ENCODE data around the gene COL23A1.

COL23A1 gene

DNA sequence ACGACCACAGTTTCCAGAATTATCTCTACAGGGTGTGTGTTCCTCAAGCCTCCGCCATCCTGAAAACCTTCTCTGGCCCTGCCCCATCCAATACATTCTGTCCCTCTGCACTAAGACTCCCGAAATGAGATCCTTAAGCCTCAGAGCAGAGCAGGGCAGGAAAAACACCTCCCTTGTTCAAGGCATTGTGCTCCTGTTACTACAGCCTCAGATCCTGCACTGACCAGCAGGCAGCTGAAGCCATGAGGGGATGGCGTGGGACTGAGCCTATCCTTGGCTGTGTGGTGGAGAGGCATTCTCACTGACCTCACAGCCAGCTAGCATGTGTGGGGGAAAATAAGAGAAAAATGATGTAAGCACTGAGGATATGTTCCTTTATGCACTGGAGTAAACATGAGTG is 250.9 kb downstream of the COL23A1 start:
- DNase-seq (ENCODE audit: low read depth): no peak

DNA sequence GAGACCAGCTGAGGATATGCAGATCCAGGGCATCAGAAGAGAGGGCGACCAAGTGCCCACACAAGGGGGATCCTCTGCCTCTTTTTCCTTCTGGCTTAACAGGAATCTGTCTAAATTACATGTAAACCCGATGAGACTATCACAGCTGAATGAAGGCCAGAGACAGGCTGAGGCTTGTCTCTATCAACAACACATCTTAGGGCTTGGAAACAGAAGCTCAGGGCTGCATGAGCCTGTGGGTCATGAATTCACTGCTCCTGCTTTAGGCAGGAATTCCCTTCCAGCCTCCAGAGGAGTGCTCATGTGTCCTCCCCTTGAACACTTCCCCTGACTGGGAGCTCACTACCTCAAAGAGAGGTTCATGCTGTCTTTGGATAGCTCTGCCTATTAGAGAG is 251.4 kb downstream of the COL23A1 start:
- DNase-seq (ENCODE audit: low read depth): no peak

DNA sequence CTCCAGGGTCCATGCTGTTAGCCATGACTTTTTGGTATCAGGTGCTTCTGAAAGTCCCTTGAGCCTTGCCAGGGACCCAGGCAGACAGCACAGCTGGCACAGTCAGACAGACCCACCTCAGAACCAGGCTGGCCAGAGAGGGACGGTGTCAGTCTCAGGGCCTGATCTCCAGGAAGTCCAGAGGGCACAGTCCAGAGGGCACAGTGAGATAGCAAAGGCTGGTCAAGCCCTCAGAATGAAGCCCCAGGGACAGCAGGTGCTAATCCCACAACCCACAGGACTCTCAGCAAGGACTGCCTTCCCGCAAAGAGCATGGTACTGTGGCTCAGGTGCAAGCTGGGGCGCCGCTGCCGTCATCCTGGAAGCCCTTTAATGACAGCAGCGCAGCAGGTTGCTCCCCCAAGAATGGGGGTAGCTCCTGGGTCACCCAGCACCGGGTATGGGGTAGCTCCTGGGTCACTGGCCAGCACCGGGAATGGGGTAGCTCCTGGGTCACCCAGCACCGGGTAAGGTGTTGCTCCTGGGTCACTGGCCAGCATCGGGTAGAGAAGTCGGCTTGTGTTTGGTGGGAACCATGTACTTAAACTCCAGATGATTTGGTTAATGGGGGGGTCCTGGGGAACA is 252.0 kb downstream of the COL23A1 start:
- DNase-seq (ENCODE audit: low read depth): no peak

DNA sequence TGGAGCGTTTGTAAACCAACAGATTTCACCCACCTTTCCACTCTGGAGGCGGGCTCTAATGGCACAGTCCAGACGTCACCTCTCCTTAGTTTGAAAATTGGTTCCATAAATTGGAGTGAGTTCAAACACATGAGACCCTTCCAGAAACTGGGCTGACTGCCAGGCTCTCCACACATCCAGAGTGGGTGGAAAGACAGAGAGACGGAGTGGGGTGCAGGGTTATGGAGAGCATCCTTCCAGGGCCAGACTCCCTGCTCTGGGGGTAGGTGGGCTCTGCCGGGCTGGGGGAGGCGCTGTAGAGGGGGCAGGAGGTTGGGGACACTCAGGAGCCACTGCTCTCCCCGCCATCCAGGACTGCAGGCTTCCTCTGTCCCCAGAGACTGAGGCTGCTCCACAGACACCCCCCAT is 252.9 kb downstream of the COL23A1 start:
- no peak for DNase-seq (ENCODE audit: low read depth)

DNA sequence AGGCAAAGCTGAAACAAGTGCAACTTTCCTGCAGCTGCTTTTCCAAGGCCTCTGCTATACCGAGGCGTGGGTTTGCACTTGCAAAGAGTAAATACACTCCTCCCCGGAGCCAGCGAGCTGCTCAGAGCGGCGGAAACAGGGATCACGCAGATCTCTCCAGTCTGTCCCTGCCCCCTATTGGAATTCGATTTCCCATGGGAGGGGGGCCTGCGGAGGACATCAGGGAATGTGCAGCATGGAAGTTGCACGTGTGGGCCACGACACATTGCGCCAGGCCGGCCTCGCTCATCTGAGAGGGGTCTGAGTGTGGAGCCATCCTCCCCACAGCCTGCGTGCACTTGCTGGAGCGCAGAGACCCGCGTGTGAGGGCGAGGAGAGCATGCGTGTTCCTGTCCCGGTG is 253.3 kb downstream of the COL23A1 start:
- DNase-seq (ENCODE audit: low read depth): no peak

DNA sequence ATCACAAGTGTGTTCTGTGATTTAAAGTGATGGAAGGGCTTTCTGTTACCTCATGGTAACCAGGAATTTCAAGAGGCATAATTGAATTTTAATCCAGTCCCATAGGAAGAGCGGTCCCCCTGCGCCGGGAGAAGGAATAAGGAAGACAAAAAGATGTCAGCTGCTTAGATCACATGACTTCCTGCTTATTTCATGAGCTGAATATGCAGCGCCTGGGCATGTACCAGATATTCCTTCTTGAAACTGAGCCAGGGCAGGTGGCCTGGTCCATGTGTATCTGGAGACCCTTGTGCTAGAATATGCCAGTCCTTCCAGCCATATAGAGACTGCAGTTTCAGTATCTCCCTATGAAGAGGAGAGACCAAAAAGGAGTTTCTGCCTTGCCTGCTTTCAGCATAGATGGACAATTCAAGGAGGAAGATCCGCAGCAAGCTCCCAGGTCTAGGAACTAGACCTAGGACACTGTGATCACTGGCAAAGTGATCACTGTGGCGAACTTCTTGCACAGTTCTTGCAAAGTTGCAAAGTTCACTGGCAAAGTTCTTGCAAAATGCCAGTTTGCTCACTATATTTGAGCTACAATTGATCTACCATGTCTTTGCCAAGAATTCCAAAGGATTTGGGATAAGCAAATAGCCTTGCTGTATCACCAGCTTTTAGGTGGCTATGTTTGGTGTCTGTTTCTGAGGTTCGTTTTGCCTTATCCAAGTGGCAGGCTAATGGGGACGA is 254.7 kb downstream of the COL23A1 start:
- DNase-seq (ENCODE audit: low read depth): no peak

DNA sequence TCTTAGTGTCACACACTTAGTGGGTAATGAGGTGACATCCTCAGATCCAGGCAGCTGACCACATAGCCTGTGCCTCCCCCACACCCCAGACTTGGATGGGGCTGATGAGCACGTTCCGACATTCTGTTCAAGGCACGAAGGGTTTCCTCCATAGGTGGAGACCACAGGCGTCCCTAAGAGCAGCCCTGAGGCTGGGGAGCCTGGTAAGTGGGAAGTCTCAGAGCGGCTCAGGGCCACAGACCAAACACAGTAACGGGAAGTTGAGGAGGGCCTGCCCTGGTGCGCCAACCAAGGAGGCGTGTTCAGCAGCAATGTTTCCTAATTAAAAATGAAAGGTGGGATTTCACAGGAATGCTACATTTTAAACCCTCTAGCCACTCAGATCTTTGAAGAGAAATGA is 255.3 kb downstream of the COL23A1 start:
- no peak for DNase-seq (ENCODE audit: low read depth)

DNA sequence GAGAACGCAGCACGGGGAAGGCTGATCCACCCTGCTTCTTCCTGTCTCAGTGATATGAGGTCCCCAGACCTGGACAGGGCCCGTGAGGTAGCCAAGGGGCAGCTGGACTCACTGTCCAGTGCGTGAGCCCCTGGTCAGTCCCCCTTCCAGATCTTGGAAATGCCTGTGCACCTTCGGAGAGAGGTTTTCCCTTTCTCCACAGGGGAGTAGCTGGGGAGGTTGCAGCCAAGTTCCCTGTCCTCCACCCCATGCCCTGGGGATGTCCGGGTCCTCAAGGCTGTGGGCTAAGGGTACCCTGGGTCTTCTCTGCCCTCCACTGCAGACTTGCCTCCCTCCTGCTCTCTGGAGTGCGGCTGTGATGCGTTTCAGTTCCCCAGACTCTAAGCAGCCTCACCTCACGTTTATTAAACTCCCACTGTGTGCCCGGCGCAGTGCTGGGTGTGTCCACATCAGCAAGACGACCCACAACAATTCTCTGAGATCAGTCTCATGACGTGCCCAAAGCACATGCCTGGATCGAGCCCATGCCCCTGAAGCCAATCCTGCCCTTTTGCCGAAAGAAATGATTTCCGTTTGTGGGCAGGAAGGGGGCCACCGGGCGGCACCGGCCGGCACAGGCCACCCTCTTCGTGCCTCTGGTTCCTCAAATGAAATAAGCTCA is 256.2 kb downstream of the COL23A1 start:
- no peak for DNase-seq (ENCODE audit: low read depth)

DNA sequence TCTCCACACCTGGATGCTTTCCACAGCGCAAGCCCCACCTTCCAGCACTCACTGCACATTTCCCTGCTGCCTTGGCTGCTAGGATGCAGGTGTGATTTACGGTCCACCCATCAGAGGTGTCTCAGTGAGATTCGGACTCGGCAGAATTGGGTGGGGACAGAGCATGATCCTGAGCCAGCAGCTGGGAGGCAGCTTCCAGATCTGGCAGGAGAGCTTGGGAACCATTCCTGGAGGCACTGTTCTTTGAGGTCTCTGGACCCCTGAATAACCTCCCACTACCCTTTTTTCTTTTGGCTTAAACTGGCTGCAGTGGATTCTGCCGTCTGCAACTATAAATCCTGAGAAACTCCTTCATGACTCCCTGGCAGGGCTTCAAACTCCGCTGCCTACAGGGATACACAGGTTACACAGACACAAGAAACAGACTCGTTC is 258.0 kb downstream of the COL23A1 start:
- DNase-seq (ENCODE audit: low read depth): no peak

DNA sequence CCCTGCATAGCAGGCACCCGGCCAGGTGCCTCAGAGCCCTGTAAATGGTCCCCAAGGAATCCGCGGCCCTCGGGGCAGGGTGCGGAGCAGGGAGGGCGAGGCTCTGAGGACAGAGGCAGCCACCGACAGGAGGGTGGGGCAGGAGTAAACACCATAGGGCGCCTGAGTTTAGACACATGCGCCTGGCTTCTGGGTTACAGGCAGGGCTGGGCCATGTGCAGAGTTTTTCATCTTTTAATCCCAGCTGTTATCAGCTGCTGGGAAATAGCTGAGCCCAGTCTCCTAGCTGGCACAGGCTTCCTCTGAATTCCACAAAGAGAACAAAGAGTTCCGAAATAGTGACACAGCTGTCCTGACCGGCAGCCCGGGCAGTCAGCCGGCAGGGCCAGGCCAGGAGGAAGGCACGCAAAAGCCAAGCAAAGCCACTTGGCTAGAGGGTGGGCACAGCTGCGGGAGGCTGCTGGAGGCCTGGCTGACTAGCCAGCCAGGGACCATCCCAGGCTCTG is 258.6 kb downstream of the COL23A1 start:
- DNase-seq (ENCODE audit: low read depth): no peak

DNA sequence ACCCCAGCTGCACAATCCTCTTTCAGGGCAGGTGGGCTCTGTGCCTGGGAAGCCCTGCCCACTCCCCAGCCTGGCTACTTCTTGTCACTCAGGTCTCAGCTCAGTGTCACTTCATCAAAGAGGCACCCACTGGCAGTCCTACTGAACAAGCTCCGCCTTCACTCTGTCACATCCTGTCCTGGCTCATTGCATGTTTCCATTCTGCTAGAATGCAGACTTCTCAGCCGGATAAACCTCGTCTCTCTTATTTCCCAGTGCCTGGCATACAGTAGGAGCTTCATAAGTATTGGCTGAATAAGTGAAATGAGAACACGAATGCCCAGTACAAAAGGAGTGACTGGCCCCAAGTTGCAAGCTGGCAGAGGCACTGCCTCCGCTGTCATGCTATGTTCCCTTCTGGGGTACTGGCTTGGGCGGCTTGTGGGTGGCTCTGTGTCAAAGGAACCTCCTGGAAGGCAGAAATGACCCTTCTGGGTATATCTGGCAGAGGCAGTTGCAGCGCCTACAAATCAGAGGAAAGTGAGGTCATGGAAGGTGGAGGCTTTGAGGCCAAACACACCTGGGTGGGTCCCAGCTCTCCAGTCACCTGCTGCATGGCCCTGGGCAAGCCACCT is 259.3 kb downstream of the COL23A1 start:
- no peak for DNase-seq (ENCODE audit: low read depth)

DNA sequence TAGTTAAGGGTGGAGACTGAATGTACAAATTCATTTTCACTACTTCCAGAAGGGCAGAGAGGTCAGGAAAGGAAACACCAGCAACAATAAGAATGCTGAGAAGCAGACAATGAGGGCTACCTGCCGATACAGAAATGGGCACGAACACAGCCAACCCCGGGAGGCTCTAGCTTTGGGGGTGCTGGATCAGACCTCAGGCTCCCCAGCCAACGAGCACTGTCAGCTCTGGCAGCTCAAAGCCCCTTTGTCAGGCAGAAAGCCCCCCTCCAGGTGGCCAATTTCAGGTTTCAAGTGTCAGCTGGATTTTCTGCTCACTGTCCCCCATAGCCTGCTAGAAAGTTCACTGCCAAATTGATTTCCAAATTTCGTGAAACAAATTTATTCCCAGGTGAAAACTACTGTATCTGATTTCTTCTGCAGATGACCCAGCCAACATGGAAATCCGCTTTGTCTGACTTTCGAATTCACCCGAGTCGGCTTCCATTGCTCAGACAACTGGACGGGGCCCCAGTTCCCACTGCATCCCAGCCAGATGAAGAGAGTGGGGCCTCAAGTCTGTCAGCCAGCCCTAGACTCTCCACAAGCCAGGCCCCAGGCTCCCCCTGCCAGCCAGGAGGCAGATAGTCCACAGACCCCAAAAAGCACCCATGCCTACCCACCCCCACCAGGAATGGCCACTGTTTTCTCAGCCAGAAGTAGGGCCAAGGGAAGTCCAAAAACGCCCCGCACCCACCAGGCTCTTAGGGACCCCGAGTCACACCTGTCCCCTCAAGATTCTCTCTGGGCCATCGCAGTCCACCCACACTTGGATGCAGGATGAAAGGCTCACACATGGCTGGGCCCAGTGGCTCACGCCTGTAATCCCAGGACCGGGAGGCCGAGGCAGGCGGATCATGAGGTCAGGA is 261.1 kb downstream of the COL23A1 start:
- no peak for DNase-seq (ENCODE audit: low read depth)

DNA sequence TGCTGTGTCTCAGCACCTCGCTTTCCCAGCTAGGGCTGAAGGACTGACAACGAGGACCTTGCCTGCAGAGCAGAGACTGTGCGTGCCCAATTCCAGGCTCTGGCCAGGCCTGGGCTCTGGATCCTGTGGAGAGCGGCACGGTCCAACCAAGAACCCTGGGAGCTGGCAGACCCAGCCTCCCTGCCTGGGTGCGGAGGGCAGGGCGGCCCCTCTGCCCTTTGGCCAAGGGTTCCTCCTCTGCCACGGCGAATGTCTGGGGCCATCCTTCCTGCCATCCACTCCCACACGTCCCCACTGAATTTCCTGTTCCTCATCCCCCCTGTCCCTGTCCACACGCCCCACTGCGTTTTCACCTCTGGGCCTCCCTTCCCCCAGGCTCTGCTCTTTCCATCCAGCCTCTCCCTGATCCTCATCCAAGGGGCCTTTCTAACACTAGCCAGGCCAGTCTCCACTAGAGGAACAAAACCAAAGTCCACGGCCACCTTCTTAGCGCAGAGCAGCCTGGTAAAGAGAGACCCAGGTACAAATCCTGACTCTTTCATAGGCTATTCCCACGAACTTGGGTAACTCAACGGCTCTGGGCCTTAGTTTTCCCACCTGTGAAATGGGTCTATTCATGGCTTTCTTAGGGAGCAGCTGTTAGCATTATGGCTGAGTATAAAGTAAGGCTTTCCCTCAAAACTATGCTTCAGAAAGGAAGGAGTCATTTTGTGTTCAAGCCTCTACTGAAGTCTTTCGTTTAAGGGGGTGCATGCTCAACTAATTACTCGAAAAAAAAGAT is 262.1 kb downstream of the COL23A1 start:
- no peak for DNase-seq (ENCODE audit: low read depth)

DNA sequence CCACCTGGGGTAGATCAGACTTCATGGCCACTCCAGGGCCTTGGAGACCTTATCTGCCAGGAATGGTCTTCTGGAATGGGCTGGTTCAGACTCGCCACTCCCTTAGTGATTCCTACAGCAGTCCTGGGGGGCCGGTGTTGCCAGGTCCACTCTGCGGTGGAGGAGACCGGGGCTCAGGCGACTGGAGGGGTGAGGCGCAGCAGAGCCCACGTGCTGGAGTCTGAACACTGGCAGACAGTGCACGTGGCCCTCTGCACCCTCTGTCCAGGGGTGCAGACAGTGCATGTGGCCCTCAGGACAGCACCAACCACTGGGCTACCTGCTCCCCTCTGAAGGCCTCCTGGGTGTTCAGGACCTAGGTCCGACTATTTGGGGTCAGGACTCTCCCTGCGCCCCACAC is 262.7 kb downstream of the COL23A1 start:
- no peak for DNase-seq (ENCODE audit: low read depth)

DNA sequence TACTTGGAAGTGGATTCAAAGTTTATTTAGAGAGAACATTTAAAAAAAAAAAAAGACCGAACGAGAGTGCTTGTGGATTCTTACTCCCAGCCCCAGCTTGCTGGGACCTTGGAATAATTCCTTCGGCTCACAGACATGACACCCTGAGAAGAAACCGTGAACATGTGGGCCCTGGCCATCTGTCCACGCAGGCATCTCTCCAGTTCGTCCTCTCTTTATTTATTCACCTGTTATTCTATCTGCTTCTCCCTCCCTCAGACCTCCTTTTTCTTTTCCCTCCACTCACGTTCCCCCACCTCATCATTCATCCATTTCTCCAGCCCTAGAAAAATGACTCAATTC is 263.8 kb downstream of the COL23A1 start:
- no peak for DNase-seq (ENCODE audit: low read depth)

DNA sequence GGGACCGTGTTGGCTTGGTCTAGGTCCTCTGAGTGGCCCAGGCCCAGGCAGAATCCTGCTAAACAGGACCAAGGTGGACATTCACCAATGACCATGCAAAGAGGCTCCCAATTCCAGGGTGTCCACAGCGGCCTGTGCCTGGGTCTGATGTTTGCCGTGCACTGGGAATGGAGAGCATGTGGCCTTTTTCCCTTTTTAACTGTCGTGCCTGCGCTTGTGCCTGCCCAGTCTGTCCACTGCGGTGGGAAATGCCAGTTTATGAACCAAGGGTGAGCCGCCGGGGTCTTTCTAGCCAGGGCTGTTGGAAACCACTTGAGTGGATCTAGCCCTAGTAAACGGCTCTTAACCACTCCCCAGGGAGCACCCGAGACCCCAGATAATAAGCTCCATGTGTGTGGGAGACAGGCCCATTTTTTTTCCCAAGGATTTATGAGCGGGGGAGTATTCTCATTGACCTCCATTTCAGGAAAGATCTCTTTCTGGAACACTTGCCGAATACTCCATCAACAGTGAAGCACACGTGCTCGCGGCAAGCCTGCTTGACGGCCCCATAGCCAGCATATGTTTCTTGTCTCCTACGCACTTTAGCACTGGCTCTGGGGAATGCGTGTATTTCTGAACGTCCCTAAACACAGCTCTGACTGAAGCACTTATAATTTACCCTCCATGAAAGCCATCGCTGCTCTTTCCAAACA is 264.4 kb downstream of the COL23A1 start:
- no peak for DNase-seq (ENCODE audit: low read depth)

DNA sequence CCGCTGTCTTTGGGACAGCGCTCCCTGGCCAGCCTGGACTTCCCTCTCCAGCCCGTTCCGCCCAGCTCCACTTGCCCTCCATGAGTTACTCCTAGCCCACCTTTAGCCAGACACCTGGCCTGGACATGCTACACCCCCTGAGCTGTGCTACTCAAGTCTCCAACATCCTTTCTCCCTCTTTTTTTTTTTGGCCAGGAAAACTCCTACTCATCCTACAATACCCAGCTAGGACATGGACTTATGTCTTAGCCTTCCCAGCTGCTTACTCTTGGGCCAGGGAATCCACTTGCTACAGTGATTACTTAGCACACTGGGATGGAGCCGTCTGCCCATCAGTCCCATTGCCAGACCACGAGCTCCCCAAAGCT is 264.9 kb downstream of the COL23A1 start:
- no peak for DNase-seq (ENCODE audit: low read depth)

DNA sequence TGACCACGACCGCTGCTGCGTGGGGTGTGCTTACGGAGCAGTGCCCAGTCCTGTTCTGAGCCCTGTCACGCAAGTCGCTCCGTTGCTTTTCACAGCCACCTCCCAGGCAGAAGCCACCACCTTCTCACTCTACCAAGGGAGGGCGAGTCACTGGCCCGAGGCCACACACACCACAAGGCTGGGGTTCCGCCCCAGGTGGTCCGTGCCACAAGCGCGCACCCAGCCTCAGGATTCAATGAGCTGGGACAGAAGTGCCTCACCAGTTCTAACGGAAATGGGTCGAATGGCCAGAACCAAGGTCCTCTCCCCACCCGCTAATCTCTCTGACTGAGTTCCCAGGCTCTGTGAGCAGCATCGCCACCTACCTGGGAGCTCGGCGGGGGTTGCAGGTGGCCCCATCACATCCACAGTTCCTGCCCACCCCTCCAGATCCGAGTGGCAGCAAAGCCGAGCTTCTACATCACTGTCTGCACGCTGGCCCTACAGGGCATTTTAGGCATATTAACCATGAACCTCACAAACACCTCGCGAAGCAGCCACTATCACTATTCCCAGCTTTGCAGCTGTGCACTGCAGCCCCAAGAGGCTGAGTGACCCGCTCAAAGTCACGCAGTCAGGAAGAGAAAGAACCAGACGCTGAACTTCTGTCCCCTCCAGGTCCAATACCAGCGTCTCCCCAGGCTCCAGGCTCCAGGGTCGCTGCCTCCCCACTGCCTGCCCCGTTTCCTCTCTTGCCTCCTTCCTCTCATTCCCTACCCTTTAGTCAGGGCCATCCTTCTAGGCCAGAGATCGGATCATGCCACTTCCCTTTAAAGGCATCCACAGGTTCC is 265.5 kb downstream of the COL23A1 start:
- DNase-seq (ENCODE audit: low read depth): no peak

DNA sequence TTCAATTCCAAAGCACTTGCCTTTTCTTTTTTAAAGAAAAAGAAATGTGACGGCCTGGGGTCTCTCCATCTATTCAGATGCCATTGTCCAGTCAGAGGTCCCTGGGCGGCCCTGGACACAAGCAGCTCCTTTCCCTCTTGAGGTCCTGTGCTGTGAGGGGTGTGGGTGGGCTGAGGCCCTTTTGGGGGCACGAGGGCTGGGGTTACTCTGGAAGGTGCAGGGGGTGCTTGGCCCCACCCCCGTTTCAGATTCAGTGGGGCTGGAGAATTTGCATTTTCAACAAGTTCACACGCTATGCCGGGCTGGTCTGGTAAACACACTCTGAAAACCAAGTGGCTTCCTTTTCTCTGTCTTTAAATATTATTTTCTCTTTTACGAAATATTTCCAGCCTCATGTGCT is 266.2 kb downstream of the COL23A1 start:
- no peak for DNase-seq (ENCODE audit: low read depth)

DNA sequence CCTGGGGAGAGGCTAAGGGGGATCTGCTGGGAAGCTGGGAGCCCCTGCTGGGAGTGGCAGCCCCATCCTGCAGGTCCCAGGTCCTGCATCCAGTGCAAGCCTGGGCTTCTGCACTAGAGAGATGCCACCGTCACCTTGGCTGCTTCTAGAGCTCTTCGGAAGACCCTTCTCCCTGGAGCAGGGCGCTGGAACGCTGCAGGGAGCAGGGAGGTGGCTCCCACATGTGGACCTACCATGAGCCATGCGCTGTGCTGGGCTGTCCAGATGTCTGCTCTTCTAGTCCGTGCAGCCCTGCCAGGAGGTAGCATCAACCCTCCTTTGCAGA is 266.7 kb downstream of the COL23A1 start:
- DNase-seq (ENCODE audit: low read depth): no peak

All from EH (cell line).